Measurements from ENCODE around the gene BCAS3. TPM values are rescaled to one million over a fixed set of nuclear protein-coding genes. Genes with fewer than 3 reads are reported as not detected.

BCAS3 gene
- total RNA-seq, 2 experiments from 2014 or later, result 20.1 to 31.8 TPM

DNA sequence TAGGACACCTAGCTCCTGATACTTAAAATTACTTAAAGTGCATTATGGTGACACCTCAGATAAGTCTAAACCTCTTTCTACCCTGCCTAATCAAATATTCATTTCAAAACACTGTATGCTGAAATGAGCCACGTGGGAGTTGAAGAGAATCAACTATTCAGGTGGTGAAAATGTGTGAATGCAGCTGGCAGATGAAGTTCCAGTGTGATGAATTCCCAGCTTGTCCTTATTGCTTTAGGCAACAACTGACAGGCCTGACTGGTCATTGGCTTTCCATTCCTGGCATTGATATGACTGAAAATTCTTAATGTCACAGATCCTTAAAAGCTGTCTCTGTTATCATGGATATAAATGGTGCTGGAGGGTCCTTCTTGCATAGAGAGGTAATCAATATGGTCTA lies 420.1 kb downstream of the BCAS3 start:
- intact Hi-C loops (cut with DNase I, micrococcal nuclease), result loop anchor here in 1 of 2 experiments (10.0 kb wide), 1 partner anchor 87 kb away; no protein-coding TSS in a partner anchor
- ATAC-seq (ENCODE audit: poor library complexity) (no peak), DNase-seq (no peak)
- H3K4me3 ChIP-seq (ENCODE audit: low read length), result no peak overlapping the region
- H3K36me3 ChIP-seq (ENCODE audit: insufficient read depth, low read length), result no peaks in the 10 kb centered on the region
- H3K27ac ChIP-seq (ENCODE audit: low read depth in 1 of 2, low read length in 2 of 2), result no peak overlapping the region
- Mint-ChIP-seq H3K4me1 (ENCODE audit: low read depth) (no peaks in the 10 kb centered on the region), H3K27me3 (no peaks in the 10 kb centered on the region), H3K9me3 (no peaks in the 10 kb centered on the region), H3K27ac (no peak overlapping the region), H3K4me3 (no peak overlapping the region), H3K36me3 (ENCODE audit: low read depth) (peaks cover 6% of the 10 kb centered on the region)
- ChIA-PET POLR2A (no interaction called here), CTCF (no interaction called here)
- TF ChIP-seq, protein P1, sequence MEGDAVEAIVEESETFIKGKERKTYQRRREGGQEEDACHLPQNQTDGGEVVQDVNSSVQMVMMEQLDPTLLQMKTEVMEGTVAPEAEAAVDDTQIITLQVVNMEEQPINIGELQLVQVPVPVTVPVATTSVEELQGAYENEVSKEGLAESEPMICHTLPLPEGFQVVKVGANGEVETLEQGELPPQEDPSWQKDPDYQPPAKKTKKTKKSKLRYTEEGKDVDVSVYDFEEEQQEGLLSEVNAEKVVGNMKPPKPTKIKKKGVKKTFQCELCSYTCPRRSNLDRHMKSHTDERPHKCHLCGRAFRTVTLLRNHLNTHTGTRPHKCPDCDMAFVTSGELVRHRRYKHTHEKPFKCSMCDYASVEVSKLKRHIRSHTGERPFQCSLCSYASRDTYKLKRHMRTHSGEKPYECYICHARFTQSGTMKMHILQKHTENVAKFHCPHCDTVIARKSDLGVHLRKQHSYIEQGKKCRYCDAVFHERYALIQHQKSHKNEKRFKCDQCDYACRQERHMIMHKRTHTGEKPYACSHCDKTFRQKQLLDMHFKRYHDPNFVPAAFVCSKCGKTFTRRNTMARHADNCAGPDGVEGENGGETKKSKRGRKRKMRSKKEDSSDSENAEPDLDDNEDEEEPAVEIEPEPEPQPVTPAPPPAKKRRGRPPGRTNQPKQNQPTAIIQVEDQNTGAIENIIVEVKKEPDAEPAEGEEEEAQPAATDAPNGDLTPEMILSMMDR (IDR thresholded peaks at IDR 0.05), result no peak
- no peaks in the 10 kb centered on the region for H3K4me1 ChIP-seq (ENCODE audit: insufficient read depth, low read length)
- no peaks in the 10 kb centered on the region for H3K27me3 ChIP-seq (ENCODE audit: control insufficient read depth in 1 of 2, insufficient read depth in 2 of 2, low read length in 2 of 2)
- peaks cover 0 to 6% of the 10 kb centered on the region in 2 experiments for H3K9me3 ChIP-seq (ENCODE audit: control insufficient read depth in 1 of 2, insufficient read depth in 1 of 2, low read length in 2 of 2)

DNA sequence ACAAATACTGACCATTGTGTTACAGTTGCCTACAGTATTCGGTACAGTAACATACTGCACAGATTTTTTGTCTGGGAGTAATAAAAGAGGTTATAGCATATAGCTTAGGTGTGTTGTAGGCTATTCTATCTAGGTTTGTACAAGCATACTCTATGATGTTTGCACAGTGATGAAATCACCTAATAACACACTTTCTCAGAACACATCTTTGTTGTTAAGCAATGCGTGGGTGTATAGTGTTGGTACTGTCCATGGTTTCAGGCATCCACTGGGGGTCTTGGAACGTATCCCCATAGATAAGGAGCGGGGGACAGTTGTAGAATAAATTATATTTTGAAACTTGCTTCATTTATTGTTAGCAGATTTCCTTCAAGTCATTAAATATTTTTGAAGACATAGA lies 428.7 kb downstream of the BCAS3 start:
- intact Hi-C loops (cut with DNase I, micrococcal nuclease), result no loop called here
- ChIA-PET POLR2A (no interaction called here), CTCF (no interaction called here)
- Mint-ChIP-seq H3K27ac (no peak overlapping the region), H3K4me3 (no peak overlapping the region), H3K4me1 (ENCODE audit: low read depth) (no peaks in the 10 kb centered on the region), H3K9me3 (no peaks in the 10 kb centered on the region), H3K36me3 (ENCODE audit: low read depth) (peaks cover 4% of the 10 kb centered on the region), H3K27me3 (no peaks in the 10 kb centered on the region)
- DNase-seq (no peak), ATAC-seq (ENCODE audit: poor library complexity) (no peak)
- TF ChIP-seq, protein P1 (IDR thresholded peaks at IDR 0.05), result no peak
- Histone ChIP-seq H3K4me1 (ENCODE audit: insufficient read depth, low read length) (no peaks in the 10 kb centered on the region), H3K36me3 (ENCODE audit: insufficient read depth, low read length) (no peaks in the 10 kb centered on the region), H3K4me3 (ENCODE audit: low read length) (no peak overlapping the region), H3K9me3 (ENCODE audit: control insufficient read depth in 1 of 2, insufficient read depth in 1 of 2, low read length in 2 of 2) (no peaks in the 10 kb centered on the region), H3K27me3 (ENCODE audit: control insufficient read depth in 1 of 2, insufficient read depth in 2 of 2, low read length in 2 of 2) (no peaks in the 10 kb centered on the region), H3K27ac (ENCODE audit: low read depth in 1 of 2, low read length in 2 of 2) (no peak overlapping the region)

DNA sequence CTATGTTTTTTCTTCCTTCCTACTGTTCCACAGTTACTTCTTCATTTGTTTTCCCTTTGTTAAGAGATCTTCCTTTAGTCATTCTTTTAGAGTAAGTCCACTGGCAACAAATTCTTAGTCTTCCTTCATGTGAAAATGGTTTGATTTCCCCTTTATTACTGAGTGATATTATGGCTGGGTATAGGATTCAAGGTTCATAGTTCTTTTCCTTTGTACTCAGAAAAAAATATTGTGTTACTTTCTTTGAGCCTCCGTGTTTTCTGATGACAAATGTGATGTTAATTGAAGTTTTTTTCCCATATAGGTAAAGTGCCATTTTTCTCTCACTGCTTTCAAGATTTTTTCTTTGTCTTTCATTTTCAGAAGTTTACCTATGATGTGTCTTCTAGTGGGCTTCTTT lies 438.9 kb downstream of the BCAS3 start:
- H3K9me3 ChIP-seq (ENCODE audit: control insufficient read depth in 1 of 2, insufficient read depth in 1 of 2, low read length in 2 of 2), result peaks cover 0 to 10% of the 10 kb centered on the region in 2 experiments
- POLR2A ChIA-PET, result no interaction called here
- intact Hi-C loops (cut with DNase I, micrococcal nuclease), result no loop called here
- DNase-seq (no peak), ATAC-seq (ENCODE audit: poor library complexity) (no peak)
- no peak overlapping the region for H3K27ac Mint-ChIP-seq
- TF ChIP-seq, protein P1 (IDR thresholded peaks at IDR 0.05), result no peak
- H3K4me1 Mint-ChIP-seq (ENCODE audit: low read depth), result no peaks in the 10 kb centered on the region
- H3K4me3 ChIP-seq (ENCODE audit: low read length), result no peak overlapping the region
- CTCF ChIA-PET, result no interaction called here
- peaks cover 12% of the 10 kb centered on the region for H3K36me3 Mint-ChIP-seq (ENCODE audit: low read depth)
- no peak overlapping the region for H3K27ac ChIP-seq (ENCODE audit: low read depth in 1 of 2, low read length in 2 of 2)
- no peaks in the 10 kb centered on the region for H3K27me3 Mint-ChIP-seq
- peaks cover 7% of the 10 kb centered on the region for H3K9me3 Mint-ChIP-seq
- H3K36me3 ChIP-seq (ENCODE audit: insufficient read depth, low read length), result no peaks in the 10 kb centered on the region
- no peaks in the 10 kb centered on the region for H3K27me3 ChIP-seq (ENCODE audit: control insufficient read depth in 1 of 2, insufficient read depth in 2 of 2, low read length in 2 of 2)
- no peaks in the 10 kb centered on the region for H3K4me1 ChIP-seq (ENCODE audit: insufficient read depth, low read length)
- H3K4me3 Mint-ChIP-seq, result no peak overlapping the region
